Endothelial cell of umbilical vein (primary cell): ENCODE measurements around the gene ABCD3. TPM values are rescaled to one million over a fixed set of nuclear protein-coding genes. Genes with fewer than 3 reads are reported as not detected.

ENCODE experiments used
- BruUV-seq: library from RNA; stranded (reverse); fragments of 400-500 nt; replicated peaks from 2 replicates; lab custom pipeline; 2021; lab: Mats Ljungman, UMichigan
- CTCF ChIA-PET: fragments of 300-600, 350-600 bp; sonication (Branson Sonifier 250); formaldehyde crosslinking; loops from one replicate; lab custom pipeline; 2021; ENCODE audit warnings: antibody characterized with exemption, inconsistent platforms; lab: Charles Lee
- POLR2A ChIA-PET: fragments of 300-600, 350-600 bp; sonication (Branson Sonifier 250); formaldehyde crosslinking; loops from one replicate; lab custom pipeline; 2021; ENCODE audit warnings: antibody characterized with exemption, inconsistent platforms; lab: Charles Lee
- DNase-seq: peaks from one replicate; pipeline ENCODE4 v3.0.0-alpha.2; 2011; ENCODE audit warnings: low read depth, low spot score
- FAIRE-seq: peaks from 2 replicates; lab custom pipeline; 2011; peaks lifted over from hg19 to GRCh38; lab: Jason Lieb, UNC
- H2AFZ ChIP-seq: 2 replicates; pipeline ENCODE4 v1.6.0; 2012; ENCODE audit warnings: low read depth, low read length, control low read depth, inconsistent platforms
- H3K27ac ChIP-seq: 2 replicates; pipeline ENCODE4 v1.5.1; 2011; ENCODE audit warnings: low read depth, mild to moderate bottlenecking, control low read depth, low read length, moderate library complexity; ENCODE audit not compliant: insufficient read depth
- H3K27me3 ChIP-seq, 2 experiments: 2 replicates each; pipeline versions ENCODE4 v1.6.0 to v1.6.1; 2011; ENCODE audit warnings: low read length in 2 of 2, mixed read lengths in 1 of 2; ENCODE audit not compliant: control insufficient read depth in 2 of 2, insufficient read depth in 2 of 2
- H3K36me3 ChIP-seq, 2 experiments: 2 replicates in 1 of 2; 3 replicates in 1 of 2; pipeline ENCODE4 v1.5.1; 2011; ENCODE audit warnings: low read length in 2 of 2, mild to moderate bottlenecking in 1 of 2, moderate library complexity in 1 of 2; ENCODE audit not compliant: control insufficient read depth in 2 of 2, insufficient read depth in 2 of 2; ENCODE audit errors: extremely low read depth in 1 of 2
- H3K4me1 ChIP-seq: 3 replicates; pipeline ENCODE4 v1.5.1; 2011; ENCODE audit warnings: mild to moderate bottlenecking, low read length; ENCODE audit not compliant: control insufficient read depth, insufficient read depth; ENCODE audit errors: extremely low read depth
- H3K4me2 ChIP-seq: 2 replicates; pipeline ENCODE4 v1.6.1; 2011; ENCODE audit warnings: low read length, control low read depth, mixed read lengths; ENCODE audit not compliant: insufficient read depth
- H3K4me3 ChIP-seq, 3 experiments: fragments of 200-600 bp in 1 of 3; sonication (generic), shearing (Covaris generic) in 1 of 3; replicated peaks in 1 of 3; 2 replicates each; pipeline ENCODE4 v1.5.1; 2011 to 2016; ENCODE audit warnings: control low read depth in 3 of 3, low read length in 3 of 3, mild to moderate bottlenecking in 2 of 3, inconsistent platforms in 1 of 3, low read depth in 1 of 3, moderate library complexity in 1 of 3; ENCODE audit not compliant: insufficient read depth in 1 of 3
- H3K79me2 ChIP-seq: 2 replicates; pipeline ENCODE4 v1.6.0; 2012; ENCODE audit warnings: low read length, inconsistent platforms; ENCODE audit not compliant: control insufficient read depth, insufficient read depth
- H3K9ac ChIP-seq: replicated peaks from 2 replicates; pipeline ENCODE3; 2011; ENCODE audit warnings: low read length, control low read depth; ENCODE audit not compliant: insufficient read depth; ENCODE audit errors: extremely low read depth
- H3K9me1 ChIP-seq: replicated peaks from 3 replicates; pipeline ENCODE4 v1.6.0; 2011; ENCODE audit warnings: mild to moderate bottlenecking, low read length; ENCODE audit not compliant: control insufficient read depth, insufficient read depth; ENCODE audit errors: extremely low read depth
- H3K9me3 ChIP-seq: replicated peaks from 2 replicates; pipeline ENCODE4 v1.5.1; 2012; ENCODE audit warnings: low read length, inconsistent platforms; ENCODE audit not compliant: control insufficient read depth, insufficient read depth
- H4K20me1 ChIP-seq: replicated peaks from 2 replicates; pipeline ENCODE3; 2011; ENCODE audit warnings: mild to moderate bottlenecking, low read length; ENCODE audit not compliant: control insufficient read depth, insufficient read depth; ENCODE audit errors: extremely low read depth
- EZH2 ChIP-seq: IDR thresholded peaks from 2 replicates; pipeline ENCODE4 v1.6.1; 2012; ENCODE audit warnings: borderline replicate concordance, low read depth, mild to moderate bottlenecking, moderate library complexity, low read length, inconsistent platforms; ENCODE audit not compliant: severe bottlenecking
- FOS ChIP-seq: IDR thresholded peaks from 2 replicates; pipeline ENCODE4 v1.6.1; 2011; ENCODE audit warnings: mild to moderate bottlenecking, low read length, moderate library complexity, borderline replicate concordance; ENCODE audit not compliant: insufficient read depth
- GATA2 ChIP-seq: IDR thresholded peaks from 2 replicates; pipeline ENCODE4 v1.7.0; 2011; ENCODE audit warnings: low read depth, mild to moderate bottlenecking, moderate library complexity, mixed read lengths, low read length; ENCODE audit not compliant: insufficient read length, insufficient read depth
- JUN ChIP-seq: IDR thresholded peaks from 2 replicates; pipeline ENCODE4 v1.6.1; 2011; ENCODE audit warnings: borderline replicate concordance, low read depth; ENCODE audit not compliant: insufficient read length, insufficient read depth
- MYC ChIP-seq: IDR thresholded peaks from one replicate; pipeline ENCODE4 v1.6.1; 2011; ENCODE audit warnings: mild to moderate bottlenecking, low read depth, low read length
- POLR2A ChIP-seq: IDR thresholded peaks from 2 replicates; pipeline ENCODE4 v1.6.1; 2012; ENCODE audit warnings: low read depth, mild to moderate bottlenecking, control low read depth, low read length
- POLR2AphosphoS5 ChIP-seq: IDR thresholded peaks from 2 replicates; pipeline ENCODE4 v1.6.1; 2012; ENCODE audit warnings: low read depth, mild to moderate bottlenecking, control low read depth, low read length, moderate library complexity; ENCODE audit not compliant: insufficient read depth
- dilution Hi-C: fragments of 300-500 bp; cut with MboI; formaldehyde crosslinking; loops from one replicate; pipeline ENCODE4 v1.15.0; 2019; ENCODE audit warnings: low sequenced_read_pairs; ENCODE audit not compliant: extremely low pct_ligation_motif_present
- intact Hi-C: fragments of 100-400 bp; cut with micrococcal nuclease; formaldehyde crosslinking; loops from one replicate; pipeline ENCODE4 v1.10.0; 2022
- polyA plus RNA-seq, 4 experiments: library from polyadenylated mRNA; depleted of rRNA in 3 of 4; stranded (reverse) in 3 of 4; unstranded in 1 of 4; fragments of >200 nt; gene quantifications; 2 replicates each; pipeline versions ENCODE4 v1.2.1 to v1.2.3, GENCODE V29; 2011 to 2012; ENCODE audit warnings: missing spikeins in 1 of 4
- total RNA-seq: library from RNA; stranded (reverse); gene quantifications from 2 replicates; pipeline ENCODE4 v1.2.3, GENCODE V29; 2021
- TF ChIP-seq, protein P1 (sequence below), 2 donors: IDR thresholded peaks; 1 replicate in 1 of 2; 2 replicates in 1 of 2; pipeline ENCODE4 v1.5.1; 2011; ENCODE audit warnings: low read length in 2 of 2, mild to moderate bottlenecking in 2 of 2, moderate library complexity in 2 of 2, control low read depth in 1 of 2, inconsistent platforms in 1 of 2, low read depth in 1 of 2; ENCODE audit not compliant: insufficient read depth in 1 of 2; ENCODE audit errors: extremely low read depth in 1 of 2
- TF ChIP-seq, protein P2 (sequence below): IDR thresholded peaks from 2 replicates; pipeline ENCODE4 v1.6.1; 2011; ENCODE audit not compliant: insufficient read depth, insufficient read length

The ABCD3 gene
- total and polyA plus RNA-seq, 2 donors (not counting 3 experiments of a cell fraction or from before 2014, with no cell fraction given): 6.3 to 31.6 TPM

DNA sequence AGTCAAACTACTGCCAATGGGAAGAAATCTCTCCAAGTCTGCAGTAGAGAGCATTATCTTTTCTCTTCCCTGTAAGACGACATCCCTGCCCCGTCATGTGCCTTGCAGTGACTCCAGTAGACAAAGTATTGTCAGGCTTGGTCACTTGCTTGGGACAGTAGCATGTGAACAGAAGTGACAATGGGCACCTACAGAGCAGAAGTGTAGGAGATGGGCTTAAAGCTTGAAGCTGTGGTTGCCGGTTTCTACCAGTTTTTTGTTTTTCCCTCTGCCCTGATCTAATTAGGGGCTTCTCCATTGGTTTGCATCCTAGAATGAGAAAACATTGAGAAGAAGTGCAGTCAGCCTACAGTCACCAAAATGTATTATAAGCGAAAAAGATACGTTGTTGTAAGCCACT is 110.6 kb downstream of the ABCD3 start:
- dilution Hi-C loops (loop anchor here (25.0 kb wide), 1 partner anchor 283 kb away; the partner anchor contains the start of gene SLC44A3), intact Hi-C loops (no loop called here)

More for the DNA sequence above, 110.6 kb downstream of the ABCD3 start:
- H3K4me1 ChIP-seq: no peaks in the 10 kb centered on the region
- no peak overlapping the region for H3K4me2 ChIP-seq
- no TSS peak for BruUV-seq
- DNase-seq: no peak
- H3K36me3 ChIP-seq: no peaks in the 10 kb centered on the region
- no peaks in the 10 kb centered on the region for H3K79me2 ChIP-seq
- H3K9me3 ChIP-seq: no peaks in the 10 kb centered on the region
- POLR2A ChIA-PET: no interaction called here
- H4K20me1 ChIP-seq: no peaks in the 10 kb centered on the region
- H3K9ac ChIP-seq: no peak overlapping the region
- no peak for FAIRE-seq
- no peaks in the 10 kb centered on the region for H3K27me3 ChIP-seq
- TF ChIP-seq FOS (no peak), EZH2 (no peak), JUN (no peak), POLR2AphosphoS5 (no peak), POLR2A (no peak), MYC (no peak), GATA2 (no peak)
- TF ChIP-seq, protein P1, sequence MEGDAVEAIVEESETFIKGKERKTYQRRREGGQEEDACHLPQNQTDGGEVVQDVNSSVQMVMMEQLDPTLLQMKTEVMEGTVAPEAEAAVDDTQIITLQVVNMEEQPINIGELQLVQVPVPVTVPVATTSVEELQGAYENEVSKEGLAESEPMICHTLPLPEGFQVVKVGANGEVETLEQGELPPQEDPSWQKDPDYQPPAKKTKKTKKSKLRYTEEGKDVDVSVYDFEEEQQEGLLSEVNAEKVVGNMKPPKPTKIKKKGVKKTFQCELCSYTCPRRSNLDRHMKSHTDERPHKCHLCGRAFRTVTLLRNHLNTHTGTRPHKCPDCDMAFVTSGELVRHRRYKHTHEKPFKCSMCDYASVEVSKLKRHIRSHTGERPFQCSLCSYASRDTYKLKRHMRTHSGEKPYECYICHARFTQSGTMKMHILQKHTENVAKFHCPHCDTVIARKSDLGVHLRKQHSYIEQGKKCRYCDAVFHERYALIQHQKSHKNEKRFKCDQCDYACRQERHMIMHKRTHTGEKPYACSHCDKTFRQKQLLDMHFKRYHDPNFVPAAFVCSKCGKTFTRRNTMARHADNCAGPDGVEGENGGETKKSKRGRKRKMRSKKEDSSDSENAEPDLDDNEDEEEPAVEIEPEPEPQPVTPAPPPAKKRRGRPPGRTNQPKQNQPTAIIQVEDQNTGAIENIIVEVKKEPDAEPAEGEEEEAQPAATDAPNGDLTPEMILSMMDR (IDR thresholded peaks at IDR 0.05; ENCODE audit: extremely low read depth in 1 of 2, insufficient read depth in 1 of 2, low read depth in 1 of 2, low read length in 2 of 2): no peak
- TF ChIP-seq, protein P2, sequence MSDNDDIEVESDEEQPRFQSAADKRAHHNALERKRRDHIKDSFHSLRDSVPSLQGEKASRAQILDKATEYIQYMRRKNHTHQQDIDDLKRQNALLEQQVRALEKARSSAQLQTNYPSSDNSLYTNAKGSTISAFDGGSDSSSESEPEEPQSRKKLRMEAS: no peak
- no peaks in the 10 kb centered on the region for H3K9me1 ChIP-seq
- no peak overlapping the region for H2AFZ ChIP-seq
- no peak overlapping the region for H3K27ac ChIP-seq
- CTCF ChIA-PET: interaction anchor here (0.7 to 1.8 kb wide), 8 partner anchors 12 to 278 kb away, joined by 3 to 6 read pairs (median 3); partner anchors contain the start of gene F3
- H3K4me3 ChIP-seq: no peak overlapping the region
